ENCODE data around the gene PTPN21.

Gene PTPN21

GRCh38 chr14:88590173-88590572, 35.4 kb upstream of the PTPN21 start:
- no peak overlapping the region for H3K4ac ChIP-seq (ENCODE audit: low read depth, low read length)
- H4K12ac ChIP-seq (ENCODE audit: low read depth, low read length), result no peak overlapping the region
- H3K4me3 ChIP-seq (ENCODE audit: low read depth, low read length), result no peak overlapping the region
- H3K4me1 ChIP-seq (ENCODE audit: control insufficient read depth in 1 of 2, insufficient read depth in 2 of 2, low read length in 2 of 2), result no peaks in the 10 kb centered on the region
- no peaks in the 10 kb centered on the region for H3K9me3 ChIP-seq (ENCODE audit: insufficient read depth, low read depth, low read length)
- no peak overlapping the region for H3K18ac ChIP-seq (ENCODE audit: low read length)
- H2AK5ac ChIP-seq (ENCODE audit: low read length), result no peak overlapping the region
- H4K91ac ChIP-seq (ENCODE audit: low read depth, low read length), result no peak overlapping the region
- H3K14ac ChIP-seq (ENCODE audit: low read length), result no peak overlapping the region
- no peak overlapping the region for H3K4me2 ChIP-seq (ENCODE audit: low read length)
- DNase-seq, result no peak
- no CpG with 5 or more reads among the region's 4 CpGs for WGBS (ENCODE audit: extremely low coverage, insufficient coverage, insufficient read length)
- H3K27ac ChIP-seq (ENCODE audit: low read depth, low read length), result no peak overlapping the region
- no peak overlapping the region for H3K23ac ChIP-seq (ENCODE audit: low read length)
- no peak overlapping the region for H4K8ac ChIP-seq (ENCODE audit: low read depth, low read length)
- H3K79me1 ChIP-seq (ENCODE audit: low read length), result no peaks in the 10 kb centered on the region
- no peak overlapping the region for H2AFZ ChIP-seq (ENCODE audit: insufficient read depth, low read length, poor library complexity)
- H3K79me2 ChIP-seq (ENCODE audit: control insufficient read depth, insufficient read depth, low read length, poor library complexity), result no peaks in the 10 kb centered on the region
- no peak overlapping the region for H2BK5ac ChIP-seq (ENCODE audit: low read depth, low read length, poor library complexity)
- H2BK12ac ChIP-seq (ENCODE audit: low read length), result no peak overlapping the region
- no peaks in the 10 kb centered on the region for H3K27me3 ChIP-seq (ENCODE audit: insufficient read depth, low read length)
- no peak overlapping the region for H2BK120ac ChIP-seq (ENCODE audit: insufficient read depth, low read length, poor library complexity)
- no peak overlapping the region for H3K9ac ChIP-seq (ENCODE audit: low read length)
- H3K36me3 ChIP-seq (ENCODE audit: control insufficient read depth in 1 of 2, insufficient read depth in 2 of 2, low read length in 2 of 2), result peaks cover 14 to 21% of the 10 kb centered on the region in 2 experiments

- no peak overlapping the region for H2BK5ac ChIP-seq (ENCODE audit: low read depth, low read length, poor library complexity)
- H3K9ac ChIP-seq (ENCODE audit: low read length), result no peak overlapping the region
- no peak overlapping the region for H4K12ac ChIP-seq (ENCODE audit: low read depth, low read length)
- H3K14ac ChIP-seq (ENCODE audit: low read length), result no peak overlapping the region
- H2AFZ ChIP-seq (ENCODE audit: insufficient read depth, low read length, poor library complexity), result no peak overlapping the region
- H3K9me3 ChIP-seq (ENCODE audit: insufficient read depth, low read depth, low read length), result no peaks in the 10 kb centered on the region
- DNase-seq, result peak; percentile 56 to 79
- no peaks in the 10 kb centered on the region for H3K79me1 ChIP-seq (ENCODE audit: low read length)
- no peak overlapping the region for H4K91ac ChIP-seq (ENCODE audit: low read depth, low read length)
- no peak overlapping the region for H4K8ac ChIP-seq (ENCODE audit: low read depth, low read length)
- no peak overlapping the region for H3K4me3 ChIP-seq (ENCODE audit: low read depth, low read length)
- H3K36me3 ChIP-seq (ENCODE audit: control insufficient read depth in 1 of 2, insufficient read depth in 2 of 2, low read length in 2 of 2), result peaks cover 16 to 25% of the 10 kb centered on the region in 2 experiments
- H3K27me3 ChIP-seq (ENCODE audit: insufficient read depth, low read length), result no peaks in the 10 kb centered on the region
- no peak overlapping the region for H2BK12ac ChIP-seq (ENCODE audit: low read length)
- no peak overlapping the region for H3K4me2 ChIP-seq (ENCODE audit: low read length)
- no peak overlapping the region for H3K4ac ChIP-seq (ENCODE audit: low read depth, low read length)
- H3K4me1 ChIP-seq (ENCODE audit: control insufficient read depth in 1 of 2, insufficient read depth in 2 of 2, low read length in 2 of 2), result no peaks in the 10 kb centered on the region
- H3K79me2 ChIP-seq (ENCODE audit: control insufficient read depth, insufficient read depth, low read length, poor library complexity), result no peaks in the 10 kb centered on the region
- H3K18ac ChIP-seq (ENCODE audit: low read length), result no peak overlapping the region
- no peak overlapping the region for H3K27ac ChIP-seq (ENCODE audit: low read depth, low read length)
- no peak overlapping the region for H2AK5ac ChIP-seq (ENCODE audit: low read length)
- H2BK120ac ChIP-seq (ENCODE audit: insufficient read depth, low read length, poor library complexity), result no peak overlapping the region
- no peak overlapping the region for H3K23ac ChIP-seq (ENCODE audit: low read length)
- whole genome bisulfite sequencing (ENCODE audit: extremely low coverage, insufficient coverage, insufficient read length), result no CpG with 5 or more reads among the region's 5 CpGs
Measured at GRCh38 chr14:88588081-88588480, 33.3 kb upstream of the PTPN21 start.

- H3K4ac ChIP-seq (ENCODE audit: low read depth, low read length), result no peak overlapping the region
- no peak overlapping the region for H4K8ac ChIP-seq (ENCODE audit: low read depth, low read length)
- no peaks in the 10 kb centered on the region for H3K9me3 ChIP-seq (ENCODE audit: insufficient read depth, low read depth, low read length)
- no peak overlapping the region for H2BK5ac ChIP-seq (ENCODE audit: low read depth, low read length, poor library complexity)
- no peak overlapping the region for H2AK5ac ChIP-seq (ENCODE audit: low read length)
- no peak overlapping the region for H3K27ac ChIP-seq (ENCODE audit: low read depth, low read length)
- H4K91ac ChIP-seq (ENCODE audit: low read depth, low read length), result no peak overlapping the region
- no peaks in the 10 kb centered on the region for H3K4me1 ChIP-seq (ENCODE audit: control insufficient read depth in 1 of 2, insufficient read depth in 2 of 2, low read length in 2 of 2)
- no peaks in the 10 kb centered on the region for H3K79me1 ChIP-seq (ENCODE audit: low read length)
- H2AFZ ChIP-seq (ENCODE audit: insufficient read depth, low read length, poor library complexity), result no peak overlapping the region
- no peak overlapping the region for H4K12ac ChIP-seq (ENCODE audit: low read depth, low read length)
- H3K4me3 ChIP-seq (ENCODE audit: low read depth, low read length), result no peak overlapping the region
- H2BK120ac ChIP-seq (ENCODE audit: insufficient read depth, low read length, poor library complexity), result no peak overlapping the region
- H3K36me3 ChIP-seq (ENCODE audit: control insufficient read depth in 1 of 2, insufficient read depth in 2 of 2, low read length in 2 of 2), result peaks cover 21 to 26% of the 10 kb centered on the region in 2 experiments
- H2BK12ac ChIP-seq (ENCODE audit: low read length), result no peak overlapping the region
- H3K79me2 ChIP-seq (ENCODE audit: control insufficient read depth, insufficient read depth, low read length, poor library complexity), result no peaks in the 10 kb centered on the region
- no peak overlapping the region for H3K18ac ChIP-seq (ENCODE audit: low read length)
- no peak overlapping the region for H3K14ac ChIP-seq (ENCODE audit: low read length)
- no peaks in the 10 kb centered on the region for H3K27me3 ChIP-seq (ENCODE audit: insufficient read depth, low read length)
- no peak overlapping the region for H3K9ac ChIP-seq (ENCODE audit: low read length)
- no peak for DNase-seq
- H3K23ac ChIP-seq (ENCODE audit: low read length), result no peak overlapping the region
- no CpG with 5 or more reads among the region's 3 CpGs for WGBS (ENCODE audit: extremely low coverage, insufficient coverage, insufficient read length)
- H3K4me2 ChIP-seq (ENCODE audit: low read length), result no peak overlapping the region
Measured at GRCh38 chr14:88584451-88584850, 29.6 kb upstream of the PTPN21 start.

- H3K9me3 ChIP-seq (ENCODE audit: insufficient read depth, low read depth, low read length), result no peaks in the 10 kb centered on the region
- no peak overlapping the region for H3K23ac ChIP-seq (ENCODE audit: low read length)
Measured at GRCh38 chr14:88576222-88576621, 21.4 kb upstream of the PTPN21 start.

More at GRCh38 chr14:88576222-88576621, 21.4 kb upstream of the PTPN21 start:
- Histone ChIP-seq H3K4me3 (ENCODE audit: low read depth, low read length) (no peak overlapping the region), H3K4me1 (ENCODE audit: control insufficient read depth in 1 of 2, insufficient read depth in 2 of 2, low read length in 2 of 2) (no peaks in the 10 kb centered on the region), H2BK12ac (ENCODE audit: low read length) (no peak overlapping the region), H4K12ac (ENCODE audit: low read depth, low read length) (no peak overlapping the region), H3K27me3 (ENCODE audit: insufficient read depth, low read length) (no peaks in the 10 kb centered on the region), H3K18ac (ENCODE audit: low read length) (no peak overlapping the region), H2BK120ac (ENCODE audit: insufficient read depth, low read length, poor library complexity) (no peak overlapping the region), H3K27ac (ENCODE audit: low read depth, low read length) (no peak overlapping the region), H4K91ac (ENCODE audit: low read depth, low read length) (no peak overlapping the region), H3K79me1 (ENCODE audit: low read length) (no peaks in the 10 kb centered on the region), H3K4me2 (ENCODE audit: low read length) (no peak overlapping the region), H3K36me3 (ENCODE audit: control insufficient read depth in 1 of 2, insufficient read depth in 2 of 2, low read length in 2 of 2) (peaks cover 40 to 53% of the 10 kb centered on the region in 2 experiments), H3K4ac (ENCODE audit: low read depth, low read length) (no peak overlapping the region), H3K14ac (ENCODE audit: low read length) (no peak overlapping the region), H3K9ac (ENCODE audit: low read length) (no peak overlapping the region), H2AK5ac (ENCODE audit: low read length) (no peak overlapping the region), H3K79me2 (ENCODE audit: control insufficient read depth, insufficient read depth, low read length, poor library complexity) (no peaks in the 10 kb centered on the region), H2AFZ (ENCODE audit: insufficient read depth, low read length, poor library complexity) (no peak overlapping the region), H4K8ac (ENCODE audit: low read depth, low read length) (no peak overlapping the region), H2BK5ac (ENCODE audit: low read depth, low read length, poor library complexity) (no peak overlapping the region)
- WGBS (ENCODE audit: extremely low coverage, insufficient coverage, insufficient read length), result 100% methylated on average over 1 of the region's 5 CpGs
- DNase-seq, result no peak

Data from trophoblast cell (in vitro differentiated cells and primary cell).